Cardiac fibroblast (primary cell): ENCODE measurements around the gene WWC1.
"Not testable (repeated sequence)": the region's sequence is repeated elsewhere in the genome, so short reads cannot be mapped to it uniquely, and the experiment has no call there.

ENCODE experiments used
- DNase-seq, 2 donors: peaks; one replicate each; pipeline versions ENCODE4 v3.0.0 to v3.0.0-alpha.2; 2010; ENCODE audit warnings: low read depth in 2 of 2
- H3K4me3 ChIP-seq, 2 donors: replicated peaks in 1 of 2; 1 replicate in 1 of 2; 2 replicates in 1 of 2; pipeline ENCODE4 v1.5.1; 2011; ENCODE audit warnings: low read depth in 2 of 2, low read length in 2 of 2, mild to moderate bottlenecking in 2 of 2, moderate library complexity in 1 of 2
- CTCF ChIP-seq: IDR thresholded peaks from one replicate; pipeline ENCODE4 v1.5.1; 2011; ENCODE audit warnings: low read depth, mild to moderate bottlenecking, low read length, inconsistent platforms

WWC1 gene

GRCh38 chr5:168307925-168308584 lies 16.6 kb downstream of the WWC1 start:
- no peak for DNase-seq
- H3K4me3 ChIP-seq: no peak overlapping the region
- TF ChIP-seq CTCF: no peak

GRCh38 chr5:168308976-168309598 lies 17.6 kb downstream of the WWC1 start:
- no peak for TF ChIP-seq CTCF
- DNase-seq: no peak
- H3K4me3 ChIP-seq: no peak overlapping the region

DNA sequence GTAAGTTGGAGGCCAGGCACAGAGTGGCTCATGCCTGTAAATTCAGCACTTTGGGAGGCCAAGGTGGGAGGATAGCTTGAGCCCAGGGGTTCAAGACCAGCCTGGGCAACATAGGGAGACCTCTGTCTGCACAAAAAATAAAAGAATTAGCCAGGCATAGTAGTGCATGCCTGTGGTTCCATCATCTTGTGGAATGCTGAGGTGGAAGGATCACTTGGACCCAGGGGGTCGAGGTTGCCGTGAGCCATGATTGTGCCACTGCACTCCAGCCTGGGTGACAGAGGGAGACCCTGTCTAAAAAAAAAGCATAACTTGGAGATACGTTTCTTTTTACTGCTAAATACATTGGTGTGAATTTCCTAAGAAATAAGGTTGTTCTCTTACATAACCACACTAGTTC lies 19.1 kb downstream of the WWC1 start:
- not testable (repeated sequence) for H3K4me3 ChIP-seq, DNase-seq

DNA sequence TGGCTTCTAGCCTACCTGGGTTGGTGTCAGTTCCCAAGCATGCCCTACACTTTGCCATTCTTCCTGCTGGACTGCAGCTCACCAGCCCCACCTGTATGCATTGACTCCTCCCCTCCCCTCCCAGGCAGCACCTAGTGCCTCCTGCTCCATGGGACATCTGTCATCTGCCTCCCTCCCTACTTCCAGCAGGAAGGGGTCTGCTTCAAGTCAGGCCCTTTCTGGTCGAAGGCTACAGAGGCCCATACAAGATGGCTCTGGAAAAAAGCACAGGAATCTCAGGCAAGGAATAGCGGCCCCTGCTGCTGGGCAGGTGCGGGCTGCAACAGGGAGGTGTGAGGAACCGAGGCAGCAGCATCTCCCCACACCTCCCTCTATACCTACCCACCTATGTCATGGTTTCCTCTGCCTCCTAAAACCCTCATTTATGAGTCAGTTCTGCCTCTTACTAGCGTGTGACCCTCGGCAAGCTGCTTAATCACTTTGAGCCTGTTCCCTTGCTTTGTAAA lies 19.7 kb downstream of the WWC1 start:
- no peak for TF ChIP-seq CTCF
- DNase-seq: no peak
- H3K4me3 ChIP-seq: no peak overlapping the region

DNA sequence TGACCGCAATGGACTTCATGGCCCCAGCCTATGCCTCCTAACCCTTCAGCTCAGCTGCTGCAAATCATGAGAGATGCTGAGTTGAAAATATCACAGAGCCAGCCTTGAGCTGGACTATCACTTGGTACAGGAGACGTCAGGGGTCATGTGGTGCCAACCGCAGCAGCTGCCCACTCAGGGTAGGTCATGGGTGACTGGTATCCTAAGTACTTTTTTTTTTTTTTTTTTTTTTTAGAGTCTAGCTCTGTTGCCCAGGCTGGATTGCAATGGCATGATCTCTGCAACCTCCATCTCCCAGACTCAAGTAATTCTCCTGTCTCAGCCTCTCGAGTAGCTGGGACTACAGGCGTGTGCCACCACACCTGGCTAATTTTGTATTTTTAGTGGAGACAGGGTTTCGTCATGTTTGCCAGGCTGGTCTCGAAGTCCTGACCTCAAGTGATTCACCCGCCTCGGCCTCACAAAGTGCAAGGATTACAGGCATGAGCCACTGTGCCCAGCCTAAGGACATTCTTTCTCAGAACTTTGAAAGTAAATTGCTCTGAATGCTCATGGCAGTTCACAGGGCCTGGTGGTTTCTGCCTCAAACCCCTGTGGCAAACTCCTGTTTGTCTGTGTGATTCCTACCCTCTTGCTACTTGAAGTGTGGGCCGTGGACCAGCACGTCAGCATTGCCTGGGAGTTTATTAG lies 21.3 kb downstream of the WWC1 start:
- no peak for TF ChIP-seq CTCF
- no peak overlapping the region for H3K4me3 ChIP-seq
- DNase-seq: no peak

- TF ChIP-seq CTCF: no peak
- no peak for DNase-seq
- no peak overlapping the region for H3K4me3 ChIP-seq
Measured at GRCh38 chr5:168313596-168314204, 22.3 kb downstream of the WWC1 start.
